ENCODE data around the gene GMPR.

GMPR gene

GRCh38 chr6:16278048-16278724 is 39.8 kb downstream of the GMPR start:
- ChIA-PET CTCF (interaction anchor here (0.6 to 1.2 kb wide), 3 partner anchors 8 to 318 kb away, joined by 3 to 4 read pairs (median 4); no protein-coding TSS in a partner anchor), POLR2A (ENCODE audit: low non-redundant PET) (interaction anchor here (0.5 kb wide), 1 partner anchor 149 kb away, joined by 3 read pairs; the partner anchor contains the start of gene MYLIP)
- DNase-seq (ENCODE audit: low spot score): peak; percentile 29
- TF ChIP-seq CTCF (conservative IDR thresholded peaks at IDR 0.05; ENCODE audit: low read depth): no peak
- H3K27ac ChIP-seq: peak overlapping the region; percentile 87

- no peak for DNase-seq (ENCODE audit: low spot score)
- ChIA-PET CTCF (interaction anchor here (0.6 kb wide), 2 partner anchors 34 to 1066 kb away, joined by 3 to 6 read pairs; no protein-coding TSS in a partner anchor), POLR2A (ENCODE audit: low non-redundant PET) (no interaction called here)
- H3K27ac ChIP-seq: peak overlapping the region; percentile 87
- TF ChIP-seq CTCF (conservative IDR thresholded peaks at IDR 0.05; ENCODE audit: low read depth): no peak
Observed at GRCh38 chr6:16278750-16279149, 40.4 kb downstream of the GMPR start.

GRCh38 chr6:16279243-16279642 is 40.9 kb downstream of the GMPR start:
- CTCF ChIA-PET: interaction anchor here (0.6 kb wide), 2 partner anchors 34 to 1066 kb away, joined by 3 to 6 read pairs; no protein-coding TSS in a partner anchor
- POLR2A ChIA-PET (ENCODE audit: low non-redundant PET): no interaction called here
- no peak overlapping the region; the same call in 1 of the 2 replicates for H3K27ac ChIP-seq
- DNase-seq (ENCODE audit: low spot score): no peak
- no peak for TF ChIP-seq CTCF (conservative IDR thresholded peaks at IDR 0.05; ENCODE audit: low read depth)

- H3K27ac ChIP-seq: no peak overlapping the region
- TF ChIP-seq CTCF (conservative IDR thresholded peaks at IDR 0.05; ENCODE audit: low read depth): no peak
- POLR2A ChIA-PET (ENCODE audit: low non-redundant PET): interaction anchor here (0.6 kb wide), 1 partner anchor 1978 kb away, joined by 11 read pairs; no protein-coding TSS in a partner anchor
- CTCF ChIA-PET: no interaction called here
- DNase-seq (ENCODE audit: low spot score): no peak
Observed at GRCh38 chr6:16282370-16282769, 44.0 kb downstream of the GMPR start.

- POLR2A ChIA-PET (ENCODE audit: low non-redundant PET): no interaction called here
- H3K27ac ChIP-seq: no peak overlapping the region
- CTCF ChIA-PET: no interaction called here
- no peak for DNase-seq (ENCODE audit: low spot score)
- TF ChIP-seq CTCF (conservative IDR thresholded peaks at IDR 0.05; ENCODE audit: low read depth): no peak
Observed at GRCh38 chr6:16284472-16284871, 46.1 kb downstream of the GMPR start.

GRCh38 chr6:16285467-16286150 is 47.2 kb downstream of the GMPR start:
- H3K27ac ChIP-seq: no peak overlapping the region
- no peak for DNase-seq (ENCODE audit: low spot score)
- no peak for TF ChIP-seq CTCF (conservative IDR thresholded peaks at IDR 0.05; ENCODE audit: low read depth)
- POLR2A ChIA-PET (ENCODE audit: low non-redundant PET): no interaction called here
- CTCF ChIA-PET: interaction anchor here (0.7 to 1.0 kb wide), 3 partner anchors 8 to 697 kb away, joined by 3 read pairs; no protein-coding TSS in a partner anchor

All from RWPE1 (cell line).